H9 (cell line): ENCODE results near the gene GAREM2. TPM values are rescaled to one million over a fixed set of nuclear protein-coding genes. Genes with fewer than 3 reads are reported as not detected.

Experiments used
- DNase-seq: peaks from one replicate; pipeline ENCODE4 v3.0.0-alpha.2; 2017
- H2AFZ ChIP-seq: one replicate; pipeline ENCODE4 v1.6.1; 2013; ENCODE audit warnings: mild to moderate bottlenecking, low read length, control low read depth, moderate library complexity
- H2AK5ac ChIP-seq: 2 replicates; pipeline ENCODE4 v1.6.1; 2013; ENCODE audit warnings: low read length, control low read depth, mixed read lengths; ENCODE audit not compliant: insufficient read length
- H2BK120ac ChIP-seq: one replicate; pipeline ENCODE4 v1.6.1; 2013; ENCODE audit warnings: low read depth, mild to moderate bottlenecking, low read length, control low read depth, inconsistent platforms; ENCODE audit not compliant: poor library complexity, severe bottlenecking
- H2BK12ac ChIP-seq: 2 replicates; pipeline ENCODE4 v1.6.1; 2013; ENCODE audit warnings: low read length, control low read depth, mixed read lengths, low read depth; ENCODE audit not compliant: insufficient read length
- H2BK15ac ChIP-seq: 2 replicates; pipeline ENCODE4 v1.6.1; 2013; ENCODE audit warnings: low read depth, low read length, control low read depth
- H2BK20ac ChIP-seq: one replicate; pipeline ENCODE4 v1.6.1; 2013; ENCODE audit warnings: low read depth, mild to moderate bottlenecking, low read length, control low read depth, inconsistent platforms; ENCODE audit not compliant: poor library complexity, severe bottlenecking
- H2BK5ac ChIP-seq: 2 replicates; pipeline ENCODE4 v1.6.1; 2013; ENCODE audit warnings: low read length, control low read depth, mixed read lengths; ENCODE audit not compliant: insufficient read length
- H3K14ac ChIP-seq: 2 replicates; pipeline ENCODE4 v1.6.1; 2013; ENCODE audit warnings: low read length, control low read depth; ENCODE audit not compliant: insufficient read depth
- H3K18ac ChIP-seq: 2 replicates; pipeline ENCODE4 v1.6.1; 2013; ENCODE audit warnings: low read depth, mild to moderate bottlenecking, mixed read lengths, low read length, control low read depth; ENCODE audit not compliant: insufficient read length
- H3K23ac ChIP-seq: 2 replicates; pipeline ENCODE4 v1.6.1; 2013; ENCODE audit warnings: low read length, control low read depth, mixed read lengths, low read depth; ENCODE audit not compliant: insufficient read length
- H3K23me2 ChIP-seq: 2 replicates; pipeline ENCODE4 v1.6.1; 2013; ENCODE audit warnings: low read depth, mild to moderate bottlenecking, mixed read lengths, low read length, control low read depth; ENCODE audit not compliant: insufficient read length, poor library complexity, severe bottlenecking
- H3K27ac ChIP-seq: 2 replicates; pipeline ENCODE4 v1.5.1; 2013; ENCODE audit warnings: low read length, control low read depth, mixed read lengths, low read depth; ENCODE audit not compliant: insufficient read length
- H3K27me3 ChIP-seq: 2 replicates; pipeline ENCODE4 v1.6.1; 2013; ENCODE audit warnings: low read length, control low read depth, inconsistent platforms; ENCODE audit not compliant: insufficient read depth
- H3K4ac ChIP-seq: 2 replicates; pipeline ENCODE4 v1.6.1; 2013; ENCODE audit warnings: low read depth, mild to moderate bottlenecking, control low read depth, inconsistent platforms, low read length, moderate library complexity
- H3K4me1 ChIP-seq: 2 replicates; pipeline ENCODE4 v1.6.1; 2013; ENCODE audit warnings: low read length, control low read depth, inconsistent platforms; ENCODE audit not compliant: insufficient read depth
- H3K4me2 ChIP-seq: 2 replicates; pipeline ENCODE4 v1.6.1; 2013; ENCODE audit warnings: low read length, control low read depth, mixed read lengths; ENCODE audit not compliant: insufficient read length, insufficient read depth
- H3K56ac ChIP-seq: 2 replicates; pipeline ENCODE4 v1.6.1; 2013; ENCODE audit warnings: low read depth, mild to moderate bottlenecking, mixed read lengths, low read length, control low read depth; ENCODE audit not compliant: insufficient read length
- H3K79me1 ChIP-seq: 2 replicates; pipeline ENCODE4 v1.6.1; 2013; ENCODE audit warnings: low read depth, mild to moderate bottlenecking, moderate library complexity, low read length, control low read depth, inconsistent platforms; ENCODE audit not compliant: insufficient read depth, poor library complexity, severe bottlenecking
- H3K79me2 ChIP-seq: 2 replicates; pipeline ENCODE4 v1.6.1; 2013; ENCODE audit warnings: low read length, control low read depth, inconsistent platforms; ENCODE audit not compliant: insufficient read depth
- H3K9ac ChIP-seq: 2 replicates; pipeline ENCODE4 v1.6.1; 2013; ENCODE audit warnings: low read length, control low read depth, mixed read lengths; ENCODE audit not compliant: insufficient read length; ENCODE audit errors: extremely low read depth
- H3K9me3 ChIP-seq: one replicate; pipeline ENCODE4 v1.6.1; 2013; ENCODE audit warnings: low read depth, low read length, inconsistent platforms; ENCODE audit not compliant: control insufficient read depth
- H3T11ph ChIP-seq: one replicate; pipeline ENCODE4 v1.6.1; 2013; ENCODE audit warnings: mild to moderate bottlenecking, low read length, control low read depth, inconsistent platforms
- H4K20me1 ChIP-seq: one replicate; pipeline ENCODE4 v1.6.1; 2013; ENCODE audit not compliant: control insufficient read depth, insufficient read length, insufficient read depth
- H4K5ac ChIP-seq: 2 replicates; pipeline ENCODE4 v1.6.1; 2013; ENCODE audit warnings: low read depth, mild to moderate bottlenecking, mixed read lengths, low read length, control low read depth; ENCODE audit not compliant: insufficient read length
- H4K8ac ChIP-seq: replicated peaks from 2 replicates; pipeline ENCODE4 v1.6.1; 2013; ENCODE audit warnings: low read length, control low read depth, mixed read lengths, low read depth; ENCODE audit not compliant: insufficient read length
- H4K91ac ChIP-seq: 2 replicates; pipeline ENCODE4 v1.6.1; 2013; ENCODE audit warnings: low read depth, mild to moderate bottlenecking, moderate library complexity, mixed read lengths, low read length, control low read depth; ENCODE audit not compliant: insufficient read length
- H3K27ac Mint-ChIP-seq, 3 experiments: 2 replicates in 2 of 3; 3 replicates in 1 of 3; pipeline ENCODE4 v1.8.0; 2020 to 2021; ENCODE audit warnings: mixed read lengths in 3 of 3, mild to moderate bottlenecking in 1 of 3, moderate library complexity in 1 of 3
- H3K27me3 Mint-ChIP-seq: 2 replicates; pipeline ENCODE4 v1.8.0; 2021; ENCODE audit warnings: low read depth, mild to moderate bottlenecking, moderate library complexity, mixed read lengths
- H3K36me3 Mint-ChIP-seq, 3 experiments: 2 replicates in 2 of 3; 3 replicates in 1 of 3; pipeline ENCODE4 v1.8.0; 2020 to 2021; ENCODE audit warnings: low read depth in 3 of 3, mixed read lengths in 3 of 3; ENCODE audit not compliant: insufficient read depth in 1 of 3
- H3K4me1 Mint-ChIP-seq, 2 experiments: 2 replicates each; pipeline ENCODE4 v1.8.0; 2020; ENCODE audit warnings: mixed read lengths in 2 of 2
- H3K4me3 Mint-ChIP-seq, 2 experiments: 2 replicates in 1 of 2; 3 replicates in 1 of 2; pipeline ENCODE4 v1.8.0; 2020 to 2021; ENCODE audit warnings: mild to moderate bottlenecking in 2 of 2, mixed read lengths in 2 of 2, moderate library complexity in 1 of 2
- H3K9me3 Mint-ChIP-seq, 2 experiments: 2 replicates in 1 of 2; 3 replicates in 1 of 2; pipeline ENCODE4 v1.8.0; 2020; ENCODE audit warnings: mild to moderate bottlenecking in 2 of 2, mixed read lengths in 2 of 2, moderate library complexity in 1 of 2
- CTCF ChIP-seq: fragments of 200-600 bp; sonication (generic); conservative IDR thresholded peaks from 3 replicates; pipeline ENCODE4 v1.8.0; 2021; ENCODE audit warnings: antibody characterized with exemption, mild to moderate bottlenecking
- WGBS: extraction: QIAGEN DNeasy Blood & Tissue Kit; methylation state at CpG from one replicate; pipeline ENCODE4 v1.1.7; 2013; ENCODE audit warnings: missing lambda C conversion rate, low lambda C conversion rate, mixed read lengths; ENCODE audit not compliant: insufficient read length; ENCODE audit errors: extremely low coverage; 5-methylcytosine and 5-hydroxymethylcytosine counted together
- total RNA-seq: library from RNA; stranded (reverse); gene quantifications from 2 replicates; pipeline ENCODE4 v1.2.1, GENCODE V29; 2021

The GAREM2 gene
- total RNA-seq, 1 experiment from 2014 or later, result 14.4 TPM

- H2AK5ac ChIP-seq, result no peak overlapping the region
- H2BK12ac ChIP-seq, result no peak overlapping the region
- H3K4ac ChIP-seq, result no peak overlapping the region
- H2BK20ac ChIP-seq, result no peak overlapping the region
- no peak overlapping the region for H4K8ac ChIP-seq
- H2AFZ ChIP-seq, result no peak overlapping the region
- Mint-ChIP-seq H3K9me3 (no peaks in the 10 kb centered on the region), H3K27me3 (no peaks in the 10 kb centered on the region; the same call in 1 of the 2 replicates), H3K4me1 (peaks cover 5 to 8% of the 10 kb centered on the region in 2 experiments), H3K36me3 (peaks cover 26 to 78% (median 72%) of the 10 kb centered on the region in 3 experiments), H3K4me3 (no peak overlapping the region), H3K27ac (peak overlapping the region in 1 of 3 experiments; percentile 73; a peak in 1 of 7 replicates)
- no peak overlapping the region for H3K27ac ChIP-seq
- TF ChIP-seq CTCF, result peak; percentile 24; the same call in 2 of the 3 replicates
- no peak overlapping the region for H2BK120ac ChIP-seq
- H2BK5ac ChIP-seq, result no peak overlapping the region
- no peak overlapping the region for H3K23ac ChIP-seq
- no peak for DNase-seq
- H3T11ph ChIP-seq, result no peak overlapping the region
- H3K14ac ChIP-seq, result no peak overlapping the region; the same call in 1 of the 2 replicates
- no CpG with 5 or more reads among the region's 20 CpGs for WGBS
- no peak overlapping the region for H2BK15ac ChIP-seq
- no peak overlapping the region for H4K5ac ChIP-seq
- H3K56ac ChIP-seq, result no peak overlapping the region
- no peaks in the 10 kb centered on the region for H3K79me1 ChIP-seq
- no peak overlapping the region for H3K4me2 ChIP-seq
- no peaks in the 10 kb centered on the region for H3K9me3 ChIP-seq
- no peak overlapping the region for H3K18ac ChIP-seq
- no peaks in the 10 kb centered on the region for H3K27me3 ChIP-seq
- no peaks in the 10 kb centered on the region for H4K20me1 ChIP-seq
- no peak overlapping the region for H4K91ac ChIP-seq
- H3K79me2 ChIP-seq, result no peaks in the 10 kb centered on the region
- no peaks in the 10 kb centered on the region for H3K4me1 ChIP-seq
- no peaks in the 10 kb centered on the region for H3K23me2 ChIP-seq
- no peak overlapping the region for H3K9ac ChIP-seq
These were observed 18.6 kb downstream of the GAREM2 start for GRCh38 chr2:26191316-26192159.
